WERI-Rb-1 (cell line): ENCODE results near the gene DDX10.

Experiments used
- DNase-seq: peaks from one replicate; pipeline ENCODE4 v3.0.0-alpha.2; 2020
- H3K27ac ChIP-seq: fragments of 250-450 bp; sonication (Bioruptor Pico); 2 replicates; pipeline ENCODE4 v1.5.1; 2020; ENCODE audit warnings: mild to moderate bottlenecking, moderate library complexity
- H3K27me3 ChIP-seq: fragments of 250-450 bp; sonication (Bioruptor Pico); 2 replicates; pipeline ENCODE4 v1.5.1; 2021; ENCODE audit warnings: mild to moderate bottlenecking, low read depth, moderate library complexity; ENCODE audit not compliant: insufficient read depth, severe bottlenecking
- H3K36me3 ChIP-seq: fragments of 250-450 bp; sonication (Bioruptor Pico); 2 replicates; pipeline ENCODE4 v1.5.1; 2020; ENCODE audit warnings: mild to moderate bottlenecking, moderate library complexity
- H3K4me3 ChIP-seq: 2 replicates; pipeline ENCODE4 v1.5.1; 2011; ENCODE audit warnings: low read depth, mild to moderate bottlenecking, control low read depth, low read length
- H3K9me3 ChIP-seq: fragments of 250-450 bp; sonication (Bioruptor Pico); 2 replicates; pipeline ENCODE4 v1.5.1; 2021; ENCODE audit warnings: mild to moderate bottlenecking, moderate library complexity; ENCODE audit not compliant: severe bottlenecking
- TF ChIP-seq, protein P1 (sequence below): IDR thresholded peaks from 2 replicates; pipeline ENCODE4 v1.5.1; 2011; ENCODE audit warnings: low read depth, mild to moderate bottlenecking, control low read depth, inconsistent platforms, low read length

Gene DDX10

DNA sequence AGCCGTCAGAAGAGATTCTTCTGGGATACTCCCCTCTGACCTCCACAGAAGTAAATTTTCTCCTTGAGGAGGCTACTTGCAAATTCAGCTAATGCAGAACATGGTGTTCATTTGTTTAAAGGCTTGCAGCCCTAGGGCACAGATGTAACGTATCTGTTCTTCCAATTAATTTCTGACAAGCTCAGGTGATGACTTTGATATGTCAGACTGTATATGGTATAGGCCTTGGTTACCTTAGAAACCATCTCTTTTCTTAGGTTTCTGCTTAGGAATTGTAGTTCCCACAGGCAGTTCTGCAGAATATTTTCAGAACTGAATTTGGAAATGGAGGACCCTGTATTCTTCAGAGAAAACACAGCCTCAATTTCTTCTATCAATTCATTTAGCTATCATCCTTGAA lies 117.1 kb downstream of the DDX10 start:
- TF ChIP-seq, protein P1, sequence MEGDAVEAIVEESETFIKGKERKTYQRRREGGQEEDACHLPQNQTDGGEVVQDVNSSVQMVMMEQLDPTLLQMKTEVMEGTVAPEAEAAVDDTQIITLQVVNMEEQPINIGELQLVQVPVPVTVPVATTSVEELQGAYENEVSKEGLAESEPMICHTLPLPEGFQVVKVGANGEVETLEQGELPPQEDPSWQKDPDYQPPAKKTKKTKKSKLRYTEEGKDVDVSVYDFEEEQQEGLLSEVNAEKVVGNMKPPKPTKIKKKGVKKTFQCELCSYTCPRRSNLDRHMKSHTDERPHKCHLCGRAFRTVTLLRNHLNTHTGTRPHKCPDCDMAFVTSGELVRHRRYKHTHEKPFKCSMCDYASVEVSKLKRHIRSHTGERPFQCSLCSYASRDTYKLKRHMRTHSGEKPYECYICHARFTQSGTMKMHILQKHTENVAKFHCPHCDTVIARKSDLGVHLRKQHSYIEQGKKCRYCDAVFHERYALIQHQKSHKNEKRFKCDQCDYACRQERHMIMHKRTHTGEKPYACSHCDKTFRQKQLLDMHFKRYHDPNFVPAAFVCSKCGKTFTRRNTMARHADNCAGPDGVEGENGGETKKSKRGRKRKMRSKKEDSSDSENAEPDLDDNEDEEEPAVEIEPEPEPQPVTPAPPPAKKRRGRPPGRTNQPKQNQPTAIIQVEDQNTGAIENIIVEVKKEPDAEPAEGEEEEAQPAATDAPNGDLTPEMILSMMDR: no peak
- Histone ChIP-seq H3K36me3 (no peaks in the 10 kb centered on the region), H3K4me3 (no peak overlapping the region), H3K27me3 (no peaks in the 10 kb centered on the region), H3K27ac (no peak overlapping the region), H3K9me3 (no peaks in the 10 kb centered on the region)
- no peak for DNase-seq

GRCh38 chr11:108786281-108786990 lies 121.6 kb downstream of the DDX10 start:
- Histone ChIP-seq H3K36me3 (no peaks in the 10 kb centered on the region), H3K27me3 (no peaks in the 10 kb centered on the region), H3K9me3 (no peaks in the 10 kb centered on the region), H3K4me3 (no peak overlapping the region), H3K27ac (no peak overlapping the region)
- TF ChIP-seq, protein P1: no peak
- DNase-seq: no peak

- no peak overlapping the region for H3K27ac ChIP-seq
- no peaks in the 10 kb centered on the region for H3K9me3 ChIP-seq
- no peak for DNase-seq
- H3K4me3 ChIP-seq: no peak overlapping the region
- no peaks in the 10 kb centered on the region for H3K27me3 ChIP-seq
- H3K36me3 ChIP-seq: no peaks in the 10 kb centered on the region
- TF ChIP-seq, protein P1: no peak
Observed at GRCh38 chr11:108787105-108787504, 122.2 kb downstream of the DDX10 start.

DNA sequence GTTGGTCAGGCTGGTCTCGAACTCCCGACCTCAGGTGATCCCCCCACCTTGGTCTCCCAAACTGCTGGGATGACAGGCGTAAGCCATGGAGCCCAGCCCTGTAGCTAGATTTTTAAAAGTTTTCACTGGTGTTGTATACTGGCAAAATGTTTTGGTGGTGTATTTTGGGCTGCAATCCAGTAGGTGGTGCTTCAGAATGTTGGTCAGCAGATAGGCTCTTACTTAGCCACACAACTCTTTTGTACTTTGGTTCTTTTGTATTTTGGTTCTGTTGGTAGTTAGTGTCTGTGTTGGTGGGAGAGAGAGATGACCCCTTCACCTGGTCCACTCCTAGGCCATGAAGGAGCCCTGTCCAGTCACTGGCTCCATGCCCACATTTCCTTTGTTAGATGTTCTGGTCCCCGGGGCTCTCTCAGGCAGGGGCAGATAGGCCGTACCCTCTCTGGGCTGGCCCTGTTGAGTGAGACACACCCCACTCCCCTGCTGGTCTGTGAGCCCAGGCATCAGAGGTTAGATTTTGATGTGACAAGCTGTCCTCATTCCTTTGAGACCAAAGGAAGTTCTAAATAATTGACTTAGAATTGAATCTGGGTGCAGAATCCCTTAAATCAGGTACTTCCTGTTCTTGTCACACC lies 123.8 kb downstream of the DDX10 start:
- H3K9me3 ChIP-seq: no peaks in the 10 kb centered on the region
- H3K4me3 ChIP-seq: no peak overlapping the region
- no peaks in the 10 kb centered on the region for H3K36me3 ChIP-seq
- H3K27me3 ChIP-seq: no peaks in the 10 kb centered on the region
- TF ChIP-seq, protein P1: peak; percentile 56; the same call in 1 of the 2 replicates
- no peak overlapping the region for H3K27ac ChIP-seq
- peak; percentile 9 for DNase-seq

- no peaks in the 10 kb centered on the region for H3K27me3 ChIP-seq
- H3K4me3 ChIP-seq: no peak overlapping the region
- no peak overlapping the region for H3K27ac ChIP-seq
- no peaks in the 10 kb centered on the region for H3K9me3 ChIP-seq
- TF ChIP-seq, protein P1: no peak
- DNase-seq: no peak
- no peaks in the 10 kb centered on the region for H3K36me3 ChIP-seq
Observed at GRCh38 chr11:108790501-108791299, 125.8 kb downstream of the DDX10 start.
